K562 (cell line): ENCODE results near the gene TJAP1. TPM values are rescaled to one million over a fixed set of nuclear protein-coding genes. Genes with fewer than 3 reads are reported as not detected.

Source experiments
- ATAC-seq: fragments of 200-7000 bp; cut with Tn5 transposase; 3 replicates; pipeline ENCODE4 v1.9.1; 2020; ENCODE audit warnings: moderate library complexity
- BruUV-seq: library from RNA; stranded (reverse); fragments of 400-500 nt; replicated peaks from 2 replicates; lab custom pipeline; 2021; lab: Mats Ljungman, UMichigan
- CTCF ChIA-PET: fragments of 300-600 bp; formaldehyde crosslinking; extraction: SDS; loops from one replicate; lab custom pipeline; 2021; ENCODE audit warnings: low intra/inter-chr PET ratio; lab: Yijun Ruan, JAX
- POLR2A ChIA-PET: fragments of 300-600, 350-650 bp; sonication (Branson Sonifier 250); formaldehyde crosslinking; extraction: SDS; loops from one replicate; lab custom pipeline; 2021; ENCODE audit warnings: antibody characterized with exemption, inconsistent platforms; lab: Yijun Ruan, JAX
- DNase-seq, 4 experiments: peaks; one replicate each; pipeline versions ENCODE4 v3.0.0 to v3.0.0-alpha.2; 2011 to 2018; ENCODE audit warnings: low spot score in 3 of 4, mixed read lengths in 3 of 4; ENCODE audit errors: extremely low read depth in 1 of 4
- FAIRE-seq: peaks from 2 replicates; lab custom pipeline; 2011; peaks lifted over from hg19 to GRCh38; lab: Jason Lieb, UNC
- H2AFZ ChIP-seq: 2 replicates; pipeline ENCODE4 v1.6.0; 2011; ENCODE audit warnings: low read depth, low read length, control low read depth, inconsistent platforms
- H3K27ac ChIP-seq: fragments of 200-600 bp; 3 replicates; pipeline ENCODE4 v1.8.0; 2011; ENCODE audit warnings: low read depth, mild to moderate bottlenecking, control low read depth, inconsistent platforms, low read length, moderate library complexity, mixed read lengths; ENCODE audit errors: extremely low read depth
- H3K27me3 ChIP-seq, 2 experiments: fragments of 300-600 bp in 1 of 2; 2 replicates in 1 of 2; 3 replicates in 1 of 2; pipeline versions ENCODE4 v1.6.0 to v1.8.0; 2011; ENCODE audit warnings: inconsistent platforms in 2 of 2, low read length in 2 of 2, mild to moderate bottlenecking in 1 of 2, mixed read lengths in 1 of 2, moderate library complexity in 1 of 2; ENCODE audit not compliant: control insufficient read depth in 2 of 2, insufficient read depth in 2 of 2
- H3K36me3 ChIP-seq: fragments of 300-600 bp; 3 replicates; pipeline ENCODE4 v1.8.0; 2011; ENCODE audit warnings: mild to moderate bottlenecking, low read length, inconsistent platforms; ENCODE audit not compliant: control insufficient read depth, insufficient read depth
- H3K4me1 ChIP-seq, 2 experiments: fragments of 200-600 bp in 1 of 2; replicated peaks in 1 of 2; 2 replicates in 1 of 2; 3 replicates in 1 of 2; pipeline versions ENCODE4 v1.5.1 to v1.8.0; 2011; ENCODE audit warnings: inconsistent platforms in 2 of 2, low read length in 2 of 2, mild to moderate bottlenecking in 1 of 2, mixed read lengths in 1 of 2, moderate library complexity in 1 of 2; ENCODE audit not compliant: control insufficient read depth in 2 of 2, insufficient read depth in 2 of 2
- H3K4me2 ChIP-seq: 2 replicates; pipeline ENCODE4 v1.6.1; 2011; ENCODE audit warnings: low read length, control low read depth, inconsistent platforms, mixed read lengths; ENCODE audit not compliant: insufficient read depth
- H3K4me3 ChIP-seq: fragments of 200-600 bp; sonication (generic), shearing (Covaris generic); 2 replicates; pipeline ENCODE4 v1.5.1; 2016; ENCODE audit warnings: control low read depth, inconsistent platforms
- H3K79me2 ChIP-seq: fragments of 200-600 bp; 3 replicates; pipeline ENCODE4 v1.8.0; 2011; ENCODE audit warnings: low read length, inconsistent platforms; ENCODE audit not compliant: control insufficient read depth, insufficient read depth
- H3K9ac ChIP-seq, 2 experiments: 2 replicates each; pipeline versions ENCODE4 v1.6.0 to v1.6.1; 2011; ENCODE audit warnings: low read depth in 2 of 2, low read length in 2 of 2, control low read depth in 1 of 2, inconsistent platforms in 1 of 2, mild to moderate bottlenecking in 1 of 2, mixed read lengths in 1 of 2; ENCODE audit not compliant: insufficient read depth in 1 of 2
- H3K9me1 ChIP-seq: one replicate; pipeline ENCODE4 v1.6.0; 2011; ENCODE audit warnings: inconsistent platforms, mild to moderate bottlenecking, low read length, moderate library complexity; ENCODE audit not compliant: control insufficient read depth, insufficient read depth
- H3K9me3 ChIP-seq: replicated peaks from 2 replicates; pipeline ENCODE4 v1.5.1; 2011; ENCODE audit warnings: low read depth, low read length, inconsistent platforms; ENCODE audit not compliant: control insufficient read depth, insufficient read depth
- H4K20me1 ChIP-seq: replicated peaks from 2 replicates; pipeline ENCODE4 v1.6.1; 2011; ENCODE audit warnings: low read length, inconsistent platforms, mixed read lengths; ENCODE audit not compliant: control insufficient read depth, insufficient read depth
- CBX3 ChIP-seq, 2 experiments: IDR thresholded peaks; 1 replicate in 1 of 2; 2 replicates in 1 of 2; pipeline ENCODE4 v1.6.1; 2012; ENCODE audit warnings: inconsistent platforms in 2 of 2, low read length in 2 of 2, borderline replicate concordance in 1 of 2, control low read depth in 1 of 2
- EHMT2 ChIP-seq: fragments of 450-650 bp; IDR thresholded peaks from 2 replicates; pipeline ENCODE4 v1.6.1; 2018; ENCODE audit warnings: antibody characterized with exemption
- NCOA1 ChIP-seq: fragments of 450-650 bp; IDR thresholded peaks from 2 replicates; pipeline ENCODE4 v1.6.1; 2016; ENCODE audit warnings: low read depth
- POLR2A ChIP-seq: fragments of 450-650 bp; conservative IDR thresholded peaks from 2 replicates; pipeline ENCODE4 v1.6.1; 2016
- SRSF1 ChIP-seq: fragments of 200-400 bp; formaldehyde crosslinking; IDR thresholded peaks from 2 replicates; pipeline ENCODE4 v1.6.1; 2017; ENCODE audit warnings: mild to moderate bottlenecking, low read depth, low read length, moderate library complexity
- XRCC3 ChIP-seq: fragments of 450-650 bp; IDR thresholded peaks from 2 replicates; pipeline ENCODE4 v1.6.1; 2017; ENCODE audit warnings: mild to moderate bottlenecking, moderate library complexity
- ZFP36 ChIP-seq: fragments of 150-350 bp; IDR thresholded peaks from 2 replicates; pipeline ENCODE4 v1.6.1; 2018; ENCODE audit warnings: low read length, low read depth; ENCODE audit not compliant: partially characterized antibody
- ZNF584 ChIP-seq: fragments of 200-800 bp; sonication (Bioruptor generic); IDR thresholded peaks from 2 replicates; pipeline ENCODE4 v1.6.1; 2016; ENCODE audit warnings: low read depth, mild to moderate bottlenecking, missing genetic modification characterization, missing compliant biosample characterization
- ZNF655 ChIP-seq: fragments of 250-450 bp; sonication (Bioruptor Pico); IDR thresholded peaks from 2 replicates; pipeline ENCODE4 v1.5.0; 2021
- WGBS: fragments of 100-300 bp; shearing (Covaris generic); methylation state at CpG from one replicate; pipeline ENCODE4 v1.1.6; 2016; ENCODE audit warnings: low coverage, mixed read lengths; ENCODE audit not compliant: insufficient coverage; ENCODE audit errors: missing lambda C conversion rate; 5-methylcytosine and 5-hydroxymethylcytosine counted together
- in situ Hi-C: fragments of 300-500 bp; cut with MboI; formaldehyde crosslinking; loops from 4 replicates; pipeline ENCODE4 v1.15.0; 2018; ENCODE audit warnings: inconsistent platforms, mixed read lengths
- intact Hi-C: fragments of 100-400 bp; cut with micrococcal nuclease; formaldehyde crosslinking; loops from 2 replicates; pipeline ENCODE4 v1.14.2; 2022
- polyA plus RNA-seq, 8 experiments: library from polyadenylated mRNA; depleted of rRNA in 4 of 8; stranded (reverse) in 5 of 8; unstranded in 3 of 8; fragments of >200 nt; fragmentation: Nextera tagmentation in 2 of 8; fragmentation: Illumina TruSeq in 1 of 8; extraction: Ambion mirVana in 2 of 8; extraction: Trizol in 1 of 8; gene quantifications; 2 replicates each; pipeline versions ENCODE4 v1.2.1 to v1.2.3, GENCODE V29; 2011 to 2014; ENCODE audit warnings: inconsistent platforms in 1 of 8, missing spikeins in 1 of 8
- total RNA-seq, 7 experiments: library from RNA; depleted of rRNA in 6 of 7; stranded (reverse); fragments of >200 nt in 6 of 7; fragmentation: Illumina TruSeq in 2 of 7; extraction: Trizol in 2 of 7; gene quantifications; 2 replicates each; pipeline versions ENCODE4 v1.2.1 to v1.2.3, GENCODE V29; 2011 to 2021; ENCODE audit warnings: low replicate concordance in 1 of 7
- TF ChIP-seq, protein P1 (sequence below): sonication (generic); formaldehyde crosslinking; IDR thresholded peaks from 2 replicates; pipeline ENCODE4 v1.8.0; 2022; ENCODE audit warnings: mild to moderate bottlenecking, missing genetic modification reagents, borderline replicate concordance

The TJAP1 gene
- total and polyA plus RNA-seq, 9 of the 15 experiments (the other 6 are each of a cell fraction or from before 2014, with no cell fraction given), result 0.06 to 35.8 (median 16.2) TPM

GRCh38 chr6:43502666-43503065 lies 25.3 kb downstream of the TJAP1 start:
- H3K27ac ChIP-seq, result no peak overlapping the region
- H3K36me3 ChIP-seq, result peaks cover 73% of the 10 kb centered on the region; the same call in 2 of the 3 replicates
- WGBS, result 77% methylated on average over 4 of the region's 4 CpGs
- peaks cover 5 to 20% of the 10 kb centered on the region in 2 experiments; a peak in 4 of 5 replicates for H3K4me1 ChIP-seq
- no peak overlapping the region for H3K4me3 ChIP-seq
- no peaks in the 10 kb centered on the region for H3K27me3 ChIP-seq
- H3K79me2 ChIP-seq, result no peaks in the 10 kb centered on the region
- ChIA-PET CTCF (no interaction called here), POLR2A (interaction anchor here (0.8 to 2.2 kb wide), 3 partner anchors 8 to 22 kb away, joined by 3 to 10 read pairs (median 4); no protein-coding TSS in a partner anchor)
- no peaks in the 10 kb centered on the region for H3K9me3 ChIP-seq
- ATAC-seq (no peak), FAIRE-seq (no peak), DNase-seq (no peak)
- H3K9me1 ChIP-seq, result no peaks in the 10 kb centered on the region
- BruUV-seq, result no TSS peak
- intact Hi-C loops (no loop called here), in situ Hi-C loops (no loop called here)
- no peak overlapping the region for H2AFZ ChIP-seq
- H3K4me2 ChIP-seq, result no peak overlapping the region
- no peak overlapping the region for H3K9ac ChIP-seq
- no peak for TF ChIP-seq ZNF584 (CRISPR knock-in tag)
- no peak for TF ChIP-seq ZFP36
- no peak for TF ChIP-seq POLR2A
- TF ChIP-seq, protein P1, sequence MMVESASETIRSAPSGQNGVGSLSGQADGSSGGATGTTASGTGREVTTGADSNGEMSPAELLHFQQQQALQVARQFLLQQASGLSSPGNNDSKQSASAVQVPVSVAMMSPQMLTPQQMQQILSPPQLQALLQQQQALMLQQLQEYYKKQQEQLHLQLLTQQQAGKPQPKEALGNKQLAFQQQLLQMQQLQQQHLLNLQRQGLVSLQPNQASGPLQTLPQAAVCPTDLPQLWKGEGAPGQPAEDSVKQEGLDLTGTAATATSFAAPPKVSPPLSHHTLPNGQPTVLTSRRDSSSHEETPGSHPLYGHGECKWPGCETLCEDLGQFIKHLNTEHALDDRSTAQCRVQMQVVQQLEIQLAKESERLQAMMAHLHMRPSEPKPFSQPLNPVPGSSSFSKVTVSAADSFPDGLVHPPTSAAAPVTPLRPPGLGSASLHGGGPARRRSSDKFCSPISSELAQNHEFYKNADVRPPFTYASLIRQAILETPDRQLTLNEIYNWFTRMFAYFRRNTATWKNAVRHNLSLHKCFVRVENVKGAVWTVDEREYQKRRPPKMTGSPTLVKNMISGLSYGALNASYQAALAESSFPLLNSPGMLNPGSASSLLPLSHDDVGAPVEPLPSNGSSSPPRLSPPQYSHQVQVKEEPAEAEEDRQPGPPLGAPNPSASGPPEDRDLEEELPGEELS (CRISPR knock-in tag), result no peak
- no peak for TF ChIP-seq ZNF655 (CRISPR knock-in tag)
- TF ChIP-seq EHMT2, result no peak
- no peak for TF ChIP-seq NCOA1
- no peak for TF ChIP-seq SRSF1
- TF ChIP-seq XRCC3, result no peak
- no peak for TF ChIP-seq CBX3 (IDR thresholded peaks at IDR 0.05; ENCODE audit: borderline replicate concordance in 1 of 2, low read length in 2 of 2)
- peaks cover 8% of the 10 kb centered on the region; the same call in 1 of the 2 replicates for H4K20me1 ChIP-seq
